RWPE2 (cell line): ENCODE measurements around the gene IL23R.

Experiments
- ATAC-seq: fragments of 200-7000 bp; cut with Tn5 transposase; 3 replicates; pipeline ENCODE4 v1.9.1; 2021; ENCODE audit warnings: low read depth
- DNase-seq: peaks from one replicate; pipeline ENCODE4 v3.0.0-alpha.2; 2020; ENCODE audit warnings: low spot score
- H3K27ac ChIP-seq: fragments of 450-650 bp; 2 replicates; pipeline ENCODE4 v1.5.1; 2017; ENCODE audit warnings: mild to moderate bottlenecking; ENCODE audit not compliant: poor library complexity, severe bottlenecking
- H3K27me3 ChIP-seq: fragments of 250-450 bp; sonication (Bioruptor Pico); 2 replicates; pipeline ENCODE4 v1.5.1; 2021; ENCODE audit warnings: mild to moderate bottlenecking, moderate library complexity; ENCODE audit not compliant: insufficient read depth, poor library complexity, severe bottlenecking
- H3K36me3 ChIP-seq: fragments of 250-450 bp; sonication (Bioruptor Pico); 2 replicates; pipeline ENCODE4 v1.5.1; 2020; ENCODE audit warnings: low read depth, mild to moderate bottlenecking, moderate library complexity
- H3K4me1 ChIP-seq: fragments of 250-450 bp; sonication (Bioruptor Pico); 2 replicates; pipeline ENCODE4 v1.5.1; 2021; ENCODE audit warnings: mild to moderate bottlenecking, moderate library complexity; ENCODE audit not compliant: insufficient read depth, poor library complexity, severe bottlenecking
- H3K4me3 ChIP-seq: fragments of 250-450 bp; sonication (Bioruptor Pico); 2 replicates; pipeline ENCODE4 v1.5.1; 2021; ENCODE audit warnings: mild to moderate bottlenecking, moderate library complexity; ENCODE audit not compliant: severe bottlenecking
- H3K9me3 ChIP-seq: fragments of 250-450 bp; sonication (Bioruptor Pico); 2 replicates; pipeline ENCODE4 v1.5.1; 2021; ENCODE audit warnings: mild to moderate bottlenecking, moderate library complexity; ENCODE audit not compliant: severe bottlenecking
- CTCF ChIP-seq: fragments of 450-650 bp; IDR thresholded peaks from one replicate; pipeline ENCODE4 v1.5.1; 2017; ENCODE audit warnings: mild to moderate bottlenecking, moderate library complexity; ENCODE audit not compliant: poor library complexity, severe bottlenecking

Gene IL23R

GRCh38 chr1:67216401-67216800 is 50.1 kb downstream of the IL23R start:
- H3K4me3 ChIP-seq: no peak overlapping the region
- no peak for TF ChIP-seq CTCF
- peaks cover 2% of the 10 kb centered on the region for H3K9me3 ChIP-seq
- ATAC-seq (no peak), DNase-seq (no peak)
- no peaks in the 10 kb centered on the region for H3K27me3 ChIP-seq
- H3K4me1 ChIP-seq: no peaks in the 10 kb centered on the region
- H3K27ac ChIP-seq: no peak overlapping the region
- H3K36me3 ChIP-seq: no peaks in the 10 kb centered on the region

- no peak for ATAC-seq
- H3K4me3 ChIP-seq: no peak overlapping the region
- H3K4me1 ChIP-seq: no peaks in the 10 kb centered on the region
Measured at GRCh38 chr1:67217417-67217816, 51.2 kb downstream of the IL23R start.

GRCh38 chr1:67217938-67218337 is 51.7 kb downstream of the IL23R start:
- Histone ChIP-seq H3K9me3 (no peaks in the 10 kb centered on the region), H3K4me3 (no peak overlapping the region), H3K27ac (no peak overlapping the region), H3K36me3 (no peaks in the 10 kb centered on the region), H3K27me3 (no peaks in the 10 kb centered on the region), H3K4me1 (no peaks in the 10 kb centered on the region)
- ATAC-seq (no peak), DNase-seq (no peak)
- no peak for TF ChIP-seq CTCF

More at GRCh38 chr1:67217417-67217816, 51.2 kb downstream of the IL23R start:
- TF ChIP-seq CTCF: no peak
- no peaks in the 10 kb centered on the region for H3K36me3 ChIP-seq
- no peaks in the 10 kb centered on the region for H3K9me3 ChIP-seq
- no peak overlapping the region for H3K27ac ChIP-seq
- no peak for DNase-seq
- no peaks in the 10 kb centered on the region for H3K27me3 ChIP-seq

GRCh38 chr1:67224856-67225255 is 58.6 kb downstream of the IL23R start:
- Histone ChIP-seq H3K36me3 (no peaks in the 10 kb centered on the region), H3K27ac (no peak overlapping the region), H3K4me1 (peaks cover 6% of the 10 kb centered on the region), H3K27me3 (no peaks in the 10 kb centered on the region), H3K9me3 (no peaks in the 10 kb centered on the region), H3K4me3 (no peak overlapping the region)
- no peak for DNase-seq
- ATAC-seq: no peak
- no peak for TF ChIP-seq CTCF

GRCh38 chr1:67226688-67227087 is 60.4 kb downstream of the IL23R start:
- no peak for TF ChIP-seq CTCF
- ATAC-seq: no peak
- peaks cover 10% of the 10 kb centered on the region for H3K4me1 ChIP-seq

More at GRCh38 chr1:67226688-67227087, 60.4 kb downstream of the IL23R start:
- Histone ChIP-seq H3K4me3 (no peak overlapping the region), H3K27me3 (no peaks in the 10 kb centered on the region), H3K9me3 (no peaks in the 10 kb centered on the region), H3K36me3 (no peaks in the 10 kb centered on the region), H3K27ac (no peak overlapping the region)
- DNase-seq: no peak
